Measurements from ENCODE around the gene C8A. TPM values are rescaled to one million over a fixed set of nuclear protein-coding genes. Genes with fewer than 3 reads are reported as not detected.

Gene C8A
- total RNA-seq, 6 donors from 2014 or later: 0.09 TPM; not detected in 5

DNA sequence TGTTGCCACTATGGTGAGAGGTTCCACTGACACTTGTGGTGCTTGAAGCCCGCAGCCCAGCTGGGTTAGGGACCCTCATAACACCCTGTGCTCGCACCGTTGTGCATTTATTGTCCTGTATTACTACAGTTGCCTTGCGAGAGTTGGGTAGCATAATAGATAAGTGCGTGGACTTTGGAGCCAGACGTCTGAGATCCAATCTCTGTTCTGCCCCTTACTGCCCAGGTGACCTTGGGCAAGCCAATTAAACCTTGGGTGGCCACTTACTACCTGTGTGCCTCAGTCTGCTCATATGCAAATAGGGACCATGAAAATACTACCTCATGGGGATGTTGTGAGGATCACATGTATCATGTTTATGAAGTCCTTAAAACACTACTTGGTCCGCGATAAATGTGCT, 97.9 kb downstream of the C8A start:
- WGBS, 2 donors: 87 to 88% methylated on average over 8 of the region's 8 CpGs
- no peaks in the 10 kb centered on the region for H3K36me3 ChIP-seq
- H3K4me1 ChIP-seq: no peaks in the 10 kb centered on the region
- H3K9me3 ChIP-seq: no peaks in the 10 kb centered on the region
- no peak for ATAC-seq (ENCODE audit: low FRiP score in 2 of 2)
- no peak for DNase-seq
- H3K27ac ChIP-seq: no peak overlapping the region
- H3K4me3 ChIP-seq: no peak overlapping the region
- TF ChIP-seq EP300 (IDR thresholded peaks at IDR 0.05) (no peak), POLR2AphosphoS5 (IDR thresholded peaks at IDR 0.05) (no peak), POLR2A (IDR thresholded peaks at IDR 0.05) (no peak)
- TF ChIP-seq, protein P1, sequence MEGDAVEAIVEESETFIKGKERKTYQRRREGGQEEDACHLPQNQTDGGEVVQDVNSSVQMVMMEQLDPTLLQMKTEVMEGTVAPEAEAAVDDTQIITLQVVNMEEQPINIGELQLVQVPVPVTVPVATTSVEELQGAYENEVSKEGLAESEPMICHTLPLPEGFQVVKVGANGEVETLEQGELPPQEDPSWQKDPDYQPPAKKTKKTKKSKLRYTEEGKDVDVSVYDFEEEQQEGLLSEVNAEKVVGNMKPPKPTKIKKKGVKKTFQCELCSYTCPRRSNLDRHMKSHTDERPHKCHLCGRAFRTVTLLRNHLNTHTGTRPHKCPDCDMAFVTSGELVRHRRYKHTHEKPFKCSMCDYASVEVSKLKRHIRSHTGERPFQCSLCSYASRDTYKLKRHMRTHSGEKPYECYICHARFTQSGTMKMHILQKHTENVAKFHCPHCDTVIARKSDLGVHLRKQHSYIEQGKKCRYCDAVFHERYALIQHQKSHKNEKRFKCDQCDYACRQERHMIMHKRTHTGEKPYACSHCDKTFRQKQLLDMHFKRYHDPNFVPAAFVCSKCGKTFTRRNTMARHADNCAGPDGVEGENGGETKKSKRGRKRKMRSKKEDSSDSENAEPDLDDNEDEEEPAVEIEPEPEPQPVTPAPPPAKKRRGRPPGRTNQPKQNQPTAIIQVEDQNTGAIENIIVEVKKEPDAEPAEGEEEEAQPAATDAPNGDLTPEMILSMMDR (IDR thresholded peaks at IDR 0.05): no peak
- no peaks in the 10 kb centered on the region for H3K27me3 ChIP-seq

DNA sequence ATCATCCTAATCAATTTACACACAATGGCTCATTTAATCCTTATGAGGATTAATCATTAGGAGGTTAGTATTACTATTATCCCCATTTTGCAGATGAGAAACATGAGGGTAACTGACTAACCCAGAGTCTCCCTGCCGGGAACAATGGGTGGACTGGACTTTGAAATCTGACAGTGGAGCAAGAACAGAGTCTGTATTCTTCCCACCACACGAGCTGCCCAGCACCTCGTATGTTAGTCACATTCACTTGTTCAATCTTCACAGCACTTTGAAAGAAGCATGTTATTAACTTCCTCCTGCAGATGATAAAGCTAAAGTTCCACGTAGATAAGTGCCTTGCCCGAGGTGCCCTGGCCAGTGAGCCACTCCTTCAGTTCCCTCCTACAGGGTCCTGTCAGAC, 98.8 kb downstream of the C8A start:
- ATAC-seq (ENCODE audit: low FRiP score in 2 of 2) (no peak), DNase-seq (no peak)
- Histone ChIP-seq H3K4me3 (no peak overlapping the region), H3K27ac (no peak overlapping the region), H3K4me1 (no peaks in the 10 kb centered on the region), H3K27me3 (no peaks in the 10 kb centered on the region), H3K36me3 (no peaks in the 10 kb centered on the region), H3K9me3 (no peaks in the 10 kb centered on the region)
- TF ChIP-seq, protein P1 (IDR thresholded peaks at IDR 0.05): no peak
- TF ChIP-seq EP300 (IDR thresholded peaks at IDR 0.05) (no peak), POLR2AphosphoS5 (IDR thresholded peaks at IDR 0.05) (no peak), POLR2A (IDR thresholded peaks at IDR 0.05) (no peak)
- 51 to 60% methylated on average over 5 of the region's 5 CpGs for WGBS, 2 donors

DNA sequence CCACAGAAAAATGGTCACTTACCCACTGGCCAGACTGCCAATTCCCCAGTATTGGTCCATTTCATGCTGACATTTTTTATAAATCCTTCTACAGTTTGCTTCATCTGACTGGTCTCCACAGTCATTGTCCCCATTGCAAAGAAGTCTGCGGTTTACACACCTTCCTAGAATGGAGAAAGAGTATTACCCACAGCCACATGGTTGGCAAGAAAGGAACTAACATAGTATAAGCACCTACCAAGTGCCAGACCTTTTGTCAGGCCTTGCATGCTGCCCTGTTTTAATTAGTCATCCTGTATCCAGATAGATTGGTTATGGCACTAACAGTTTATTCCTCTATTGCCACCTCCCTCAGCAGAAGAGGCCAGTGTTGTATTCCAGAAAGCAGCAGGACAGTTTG, 100.1 kb downstream of the C8A start:
- no peak for TF ChIP-seq POLR2A (IDR thresholded peaks at IDR 0.05)
- no peak for TF ChIP-seq POLR2AphosphoS5 (IDR thresholded peaks at IDR 0.05)
- TF ChIP-seq, protein P1 (IDR thresholded peaks at IDR 0.05): no peak
- TF ChIP-seq EP300 (IDR thresholded peaks at IDR 0.05): no peak
- ATAC-seq (ENCODE audit: low FRiP score in 2 of 2) (no peak), DNase-seq (no peak)
- Histone ChIP-seq H3K4me3 (no peak overlapping the region), H3K9me3 (no peaks in the 10 kb centered on the region), H3K27ac (no peak overlapping the region), H3K4me1 (no peaks in the 10 kb centered on the region), H3K27me3 (no peaks in the 10 kb centered on the region), H3K36me3 (no peaks in the 10 kb centered on the region)
- WGBS, 2 donors: 88 to 100% methylated on average over 1 of the region's 1 CpG

DNA sequence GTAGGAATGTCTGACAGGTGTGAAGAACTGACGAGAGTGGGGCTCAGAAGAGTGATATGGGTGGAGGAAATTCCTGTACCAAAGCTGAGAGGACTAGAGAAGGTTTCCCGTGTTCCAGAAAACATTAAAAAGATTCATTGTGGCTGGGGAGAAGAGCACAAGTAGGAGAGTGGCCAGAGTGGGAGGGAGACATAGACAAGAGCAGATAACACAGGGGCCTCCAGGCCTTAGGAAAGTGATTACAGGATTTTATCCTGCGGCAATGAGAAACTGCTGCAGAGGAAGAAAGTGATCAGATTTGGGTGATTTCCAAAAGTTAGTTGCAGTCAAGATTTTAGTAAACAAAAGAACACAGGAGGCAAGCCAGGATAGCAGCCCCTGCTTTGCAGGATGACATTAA, 103.3 kb downstream of the C8A start:
- H3K27me3 ChIP-seq: no peaks in the 10 kb centered on the region
- H3K9me3 ChIP-seq: no peaks in the 10 kb centered on the region
- H3K36me3 ChIP-seq: no peaks in the 10 kb centered on the region
- TF ChIP-seq EP300 (IDR thresholded peaks at IDR 0.05) (no peak), POLR2AphosphoS5 (IDR thresholded peaks at IDR 0.05) (no peak), POLR2A (IDR thresholded peaks at IDR 0.05) (no peak)
- WGBS, 2 donors: 50 to 53% methylated on average over 3 of the region's 3 CpGs
- DNase-seq (no peak), ATAC-seq (ENCODE audit: low FRiP score in 2 of 2) (no peak)
- no peak overlapping the region for H3K4me3 ChIP-seq
- no peak overlapping the region for H3K27ac ChIP-seq
- no peaks in the 10 kb centered on the region for H3K4me1 ChIP-seq

DNA sequence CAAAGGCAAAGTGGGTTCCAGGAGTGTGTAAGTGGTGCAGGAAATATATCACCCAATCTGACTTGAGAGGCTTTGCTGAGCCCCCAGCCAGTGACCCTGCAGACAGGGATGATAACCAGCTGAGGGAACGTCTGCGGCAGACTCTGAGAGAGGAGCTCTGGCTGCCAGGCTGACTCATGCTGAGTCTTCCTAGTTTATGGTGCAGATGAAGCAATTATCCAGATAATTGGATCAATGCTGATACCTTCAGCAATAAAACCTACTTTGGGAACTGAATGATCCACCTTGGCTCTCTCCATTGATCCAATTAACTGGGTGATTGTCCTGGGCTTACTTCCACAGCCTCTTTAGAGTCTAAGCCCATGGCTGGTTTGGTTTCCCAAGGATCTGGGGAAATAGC, 103.9 kb downstream of the C8A start:
- peak in 1 of 2 donors; percentile 42 for ATAC-seq (ENCODE audit: low FRiP score in 2 of 2)
- DNase-seq: no peak
- TF ChIP-seq EP300 (IDR thresholded peaks at IDR 0.05) (no peak), POLR2A (IDR thresholded peaks at IDR 0.05) (no peak), POLR2AphosphoS5 (IDR thresholded peaks at IDR 0.05) (no peak)
- TF ChIP-seq, protein P1 (IDR thresholded peaks at IDR 0.05): no peak
- Histone ChIP-seq H3K27me3 (no peaks in the 10 kb centered on the region), H3K9me3 (no peaks in the 10 kb centered on the region), H3K36me3 (no peaks in the 10 kb centered on the region), H3K27ac (no peak overlapping the region), H3K4me1 (no peaks in the 10 kb centered on the region), H3K4me3 (no peak overlapping the region)
- 57 to 62% methylated on average over 2 of the region's 2 CpGs for WGBS, 2 donors
